ENCODE results near the gene LYPD5. TPM values are rescaled to one million over a fixed set of nuclear protein-coding genes. Genes with fewer than 3 reads are reported as not detected.
A peak's percentile ranks its signal among the peaks of the same experiment; 100 is the strongest.

Gene LYPD5
- total RNA-seq, 1 donor from 2014 or later = not detected

- DNase-seq (ENCODE audit: low read depth) (peak; percentile 38), FAIRE-seq (peak; percentile 5)
- H3K36me3 ChIP-seq (ENCODE audit: insufficient read depth, low read length) = no peaks in the 10 kb centered on the region
- no peaks in the 10 kb centered on the region for H3K79me2 ChIP-seq (ENCODE audit: insufficient read depth, low read length)
- H3K9ac ChIP-seq (ENCODE audit: low read length) = peak overlapping the region; percentile 58
- H3K4me3 Mint-ChIP-seq (ENCODE audit: unreplicated experiment) = peak overlapping the region; percentile 58
- H3K27me3 ChIP-seq (ENCODE audit: insufficient read depth, low read length) = no peaks in the 10 kb centered on the region
- peak overlapping the region; percentile 59 for H3K27ac ChIP-seq (ENCODE audit: low read depth, low read length)
- peak overlapping the region; percentile 36 for H2AFZ ChIP-seq (ENCODE audit: low read depth, low read length)
- peaks cover 13% of the 10 kb centered on the region for H3K27me3 Mint-ChIP-seq (ENCODE audit: low read depth, unreplicated experiment)
- no peaks in the 10 kb centered on the region for H3K9me3 ChIP-seq (ENCODE audit: insufficient read depth, low read depth, low read length)
- H3K4me1 ChIP-seq (ENCODE audit: insufficient read depth, low read length) = peaks cover 27% of the 10 kb centered on the region
- H3K36me3 Mint-ChIP-seq (ENCODE audit: low read depth, unreplicated experiment) = no peaks in the 10 kb centered on the region
- H3K4me1 Mint-ChIP-seq (ENCODE audit: low read depth, unreplicated experiment) = peaks cover 25% of the 10 kb centered on the region
- H3K27ac Mint-ChIP-seq (ENCODE audit: unreplicated experiment) = peak overlapping the region; percentile 62
- peak overlapping the region; percentile 80 for H3K4me2 ChIP-seq (ENCODE audit: low read length)
- no peaks in the 10 kb centered on the region for H4K20me1 ChIP-seq (ENCODE audit: insufficient read depth, low read length)
- TF ChIP-seq CTCF (IDR thresholded peaks at IDR 0.05; ENCODE audit: insufficient read depth, low read depth, low read length) (peak; percentile 99), EZH2 (IDR thresholded peaks at IDR 0.05; ENCODE audit: insufficient read depth, low read length) (no peak)
- H3K9me3 Mint-ChIP-seq (ENCODE audit: unreplicated experiment) = peaks cover 2% of the 10 kb centered on the region
- H3K4me3 ChIP-seq (ENCODE audit: insufficient read depth, low read depth, low read length) = no peak overlapping the region
Observed at GRCh38 chr19:43784981-43785808, 17.1 kb downstream of the LYPD5 start.

- Histone ChIP-seq H3K9me3 (ENCODE audit: insufficient read depth, low read depth, low read length) (no peaks in the 10 kb centered on the region), H3K27ac (ENCODE audit: low read depth, low read length) (peak overlapping the region; percentile 59), H2AFZ (ENCODE audit: low read depth, low read length) (no peak overlapping the region), H3K27me3 (ENCODE audit: insufficient read depth, low read length) (no peaks in the 10 kb centered on the region), H4K20me1 (ENCODE audit: insufficient read depth, low read length) (no peaks in the 10 kb centered on the region), H3K79me2 (ENCODE audit: insufficient read depth, low read length) (peaks cover 5% of the 10 kb centered on the region), H3K4me2 (ENCODE audit: low read length) (peak overlapping the region; percentile 80), H3K4me1 (ENCODE audit: insufficient read depth, low read length) (peaks cover 35% of the 10 kb centered on the region), H3K9ac (ENCODE audit: low read length) (peak overlapping the region; percentile 58), H3K4me3 (ENCODE audit: insufficient read depth, low read depth, low read length) (no peak overlapping the region), H3K36me3 (ENCODE audit: insufficient read depth, low read length) (no peaks in the 10 kb centered on the region)
- no peak for TF ChIP-seq EZH2 (IDR thresholded peaks at IDR 0.05; ENCODE audit: insufficient read depth, low read length)
- peak overlapping the region; percentile 64 for H3K27ac Mint-ChIP-seq (ENCODE audit: unreplicated experiment)
- FAIRE-seq (no peak), DNase-seq (ENCODE audit: low read depth) (peak; percentile 83)
- H3K36me3 Mint-ChIP-seq (ENCODE audit: low read depth, unreplicated experiment) = no peaks in the 10 kb centered on the region
- H3K4me3 Mint-ChIP-seq (ENCODE audit: unreplicated experiment) = peak overlapping the region; percentile 70
- H3K4me1 Mint-ChIP-seq (ENCODE audit: low read depth, unreplicated experiment) = peaks cover 32% of the 10 kb centered on the region
- peaks cover 13% of the 10 kb centered on the region for H3K27me3 Mint-ChIP-seq (ENCODE audit: low read depth, unreplicated experiment)
- peaks cover 2% of the 10 kb centered on the region for H3K9me3 Mint-ChIP-seq (ENCODE audit: unreplicated experiment)
Observed at GRCh38 chr19:43784241-43784980, 17.8 kb downstream of the LYPD5 start.

- peaks cover 33% of the 10 kb centered on the region for H3K4me1 Mint-ChIP-seq (ENCODE audit: low read depth, unreplicated experiment)
- no peak overlapping the region for H3K4me2 ChIP-seq (ENCODE audit: low read length)
- H2AFZ ChIP-seq (ENCODE audit: low read depth, low read length) = no peak overlapping the region
- H4K20me1 ChIP-seq (ENCODE audit: insufficient read depth, low read length) = no peaks in the 10 kb centered on the region
- no peaks in the 10 kb centered on the region for H3K9me3 ChIP-seq (ENCODE audit: insufficient read depth, low read depth, low read length)
- peak overlapping the region; percentile 70 for H3K4me3 Mint-ChIP-seq (ENCODE audit: unreplicated experiment)
- H3K27ac ChIP-seq (ENCODE audit: low read depth, low read length) = no peak overlapping the region
- H3K36me3 Mint-ChIP-seq (ENCODE audit: low read depth, unreplicated experiment) = no peaks in the 10 kb centered on the region
- peaks cover 10% of the 10 kb centered on the region for H3K27me3 Mint-ChIP-seq (ENCODE audit: low read depth, unreplicated experiment)
- no peak overlapping the region for H3K4me3 ChIP-seq (ENCODE audit: insufficient read depth, low read depth, low read length)
- no peak for FAIRE-seq
- H3K36me3 ChIP-seq (ENCODE audit: insufficient read depth, low read length) = no peaks in the 10 kb centered on the region
- H3K79me2 ChIP-seq (ENCODE audit: insufficient read depth, low read length) = peaks cover 11% of the 10 kb centered on the region
- peak overlapping the region; percentile 64 for H3K27ac Mint-ChIP-seq (ENCODE audit: unreplicated experiment)
- TF ChIP-seq EZH2 (IDR thresholded peaks at IDR 0.05; ENCODE audit: insufficient read depth, low read length) (no peak), CTCF (IDR thresholded peaks at IDR 0.05; ENCODE audit: insufficient read depth, low read depth, low read length) (no peak)
- no peak overlapping the region for H3K9ac ChIP-seq (ENCODE audit: low read length)
- no peak for DNase-seq (ENCODE audit: low read depth)
- no peaks in the 10 kb centered on the region for H3K27me3 ChIP-seq (ENCODE audit: insufficient read depth, low read length)
- H3K4me1 ChIP-seq (ENCODE audit: insufficient read depth, low read length) = peaks cover 38% of the 10 kb centered on the region
- peaks cover 2% of the 10 kb centered on the region for H3K9me3 Mint-ChIP-seq (ENCODE audit: unreplicated experiment)
Observed at GRCh38 chr19:43783636-43784035, 18.6 kb downstream of the LYPD5 start.

All from astrocyte (in vitro differentiated cells and primary cell).